Spleen (tissue), 7 donors: Measurements from ENCODE around the gene LRRC3B.

Experiments used
- CTCF ChIP-seq, 11 experiments: fragments of 200-600 bp in 7 of 11; fragments of 450-650 bp in 4 of 11; sonication (generic) in 4 of 11; IDR thresholded peaks in 8 of 11; conservative IDR thresholded peaks in 3 of 11; 1 replicate in 7 of 11; 2 replicates in 4 of 11; pipeline versions ENCODE4 v1.4.0 to v1.8.0; 2016 to 2021; ENCODE audit warnings: antibody characterized with exemption in 11 of 11, inconsistent platforms in 4 of 11, mild to moderate bottlenecking in 1 of 11
- POLR2A ChIP-seq, 3 donors: fragments of 450-650 bp; IDR thresholded peaks; one replicate each; pipeline ENCODE4 v1.5.1; 2017; ENCODE audit warnings: antibody characterized with exemption in 3 of 3, mild to moderate bottlenecking in 1 of 3
- donor health status: DM: no; HTN: no; CAD: no; lungs with moderate emphysema.
- donor health status: DM: no; HTN: no; CAD: no.
- donor health status: DM: no; HTN: no; CAD: no.

GRCh38 chr3:26681632-26682031 lies 59.1 kb downstream of the LRRC3B start:
- TF ChIP-seq CTCF (IDR thresholded peaks at IDR 0.05 in 8 of 11, conservative IDR thresholded peaks at IDR 0.05 in 3 of 11) (no peak), POLR2A (IDR thresholded peaks at IDR 0.05) (no peak)
